OCI-LY7 (cell line): ENCODE data around the gene EMP1.

Source experiments
- CTCF ChIP-seq: fragments of 200-600 bp; sonication (generic); conservative IDR thresholded peaks from 2 replicates; pipeline ENCODE4 v1.5.1; 2014; ENCODE audit warnings: mild to moderate bottlenecking, antibody characterized with exemption, low read length, moderate library complexity, mixed read lengths
- EZH2phosphoT487 ChIP-seq: fragments of 200-600 bp; sonication (generic); IDR thresholded peaks from 2 replicates; pipeline ENCODE4 v1.6.1; 2018; ENCODE audit warnings: low read depth, borderline replicate concordance, mild to moderate bottlenecking, mixed run types, antibody characterized with exemption, low read length, moderate library complexity, mixed read lengths

GRCh38 chr12:13241833-13242488 lies 45.4 kb downstream of the EMP1 start:
- no peak for TF ChIP-seq CTCF
- TF ChIP-seq EZH2phosphoT487: no peak
